BE2C (cell line): ENCODE measurements around the gene PCNT.
A peak's percentile ranks its signal among the peaks of the same experiment; 100 is the strongest.

ENCODE experiments used
- DNase-seq: peaks from one replicate; pipeline ENCODE4 v3.0.0-alpha.2; 2020
- H3K27me3 ChIP-seq: fragments of 250-450 bp; sonication (Bioruptor Pico); 2 replicates; pipeline ENCODE4 v1.5.1; 2020; ENCODE audit warnings: mild to moderate bottlenecking
- H3K36me3 ChIP-seq: fragments of 250-450 bp; sonication (Bioruptor Pico); 2 replicates; pipeline ENCODE4 v1.5.1; 2020; ENCODE audit warnings: mild to moderate bottlenecking
- H3K4me1 ChIP-seq: fragments of 250-450 bp; sonication (Bioruptor Pico); 2 replicates; pipeline ENCODE4 v1.5.1; 2020
- H3K4me3 ChIP-seq: 2 replicates; pipeline ENCODE4 v1.5.1; 2011; ENCODE audit warnings: low read depth, low read length
- H3K9me3 ChIP-seq: fragments of 250-450 bp; sonication (Bioruptor Pico); 2 replicates; pipeline ENCODE4 v1.5.1; 2020
- TF ChIP-seq, protein P1 (sequence below): IDR thresholded peaks from 2 replicates; pipeline ENCODE4 v1.5.1; 2012; ENCODE audit warnings: mild to moderate bottlenecking, low read depth, low read length

Gene PCNT

DNA sequence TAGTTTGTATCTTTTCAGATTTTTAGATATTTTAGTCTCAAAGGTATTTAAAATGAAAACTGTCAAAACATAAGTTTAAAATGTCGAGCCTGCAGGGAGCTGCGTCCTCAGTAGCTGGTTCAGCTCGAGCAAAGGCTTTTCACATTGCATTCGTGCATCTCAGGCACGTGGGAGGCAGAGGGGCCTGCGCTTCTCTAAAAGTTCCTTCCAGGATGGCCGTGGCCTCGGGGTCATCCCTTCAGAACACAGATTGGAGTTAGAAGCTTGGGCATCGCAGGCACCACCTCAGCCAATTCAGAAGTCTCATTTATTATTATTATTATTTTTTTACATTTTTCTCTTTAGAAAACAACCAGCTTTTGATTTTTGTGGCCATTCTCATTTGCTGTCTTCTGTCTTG is 67.8 kb downstream of the PCNT start:
- peaks cover 31% of the 10 kb centered on the region for H3K36me3 ChIP-seq
- H3K9me3 ChIP-seq, result no peaks in the 10 kb centered on the region
- TF ChIP-seq, protein P1, sequence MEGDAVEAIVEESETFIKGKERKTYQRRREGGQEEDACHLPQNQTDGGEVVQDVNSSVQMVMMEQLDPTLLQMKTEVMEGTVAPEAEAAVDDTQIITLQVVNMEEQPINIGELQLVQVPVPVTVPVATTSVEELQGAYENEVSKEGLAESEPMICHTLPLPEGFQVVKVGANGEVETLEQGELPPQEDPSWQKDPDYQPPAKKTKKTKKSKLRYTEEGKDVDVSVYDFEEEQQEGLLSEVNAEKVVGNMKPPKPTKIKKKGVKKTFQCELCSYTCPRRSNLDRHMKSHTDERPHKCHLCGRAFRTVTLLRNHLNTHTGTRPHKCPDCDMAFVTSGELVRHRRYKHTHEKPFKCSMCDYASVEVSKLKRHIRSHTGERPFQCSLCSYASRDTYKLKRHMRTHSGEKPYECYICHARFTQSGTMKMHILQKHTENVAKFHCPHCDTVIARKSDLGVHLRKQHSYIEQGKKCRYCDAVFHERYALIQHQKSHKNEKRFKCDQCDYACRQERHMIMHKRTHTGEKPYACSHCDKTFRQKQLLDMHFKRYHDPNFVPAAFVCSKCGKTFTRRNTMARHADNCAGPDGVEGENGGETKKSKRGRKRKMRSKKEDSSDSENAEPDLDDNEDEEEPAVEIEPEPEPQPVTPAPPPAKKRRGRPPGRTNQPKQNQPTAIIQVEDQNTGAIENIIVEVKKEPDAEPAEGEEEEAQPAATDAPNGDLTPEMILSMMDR, result no peak
- H3K4me1 ChIP-seq, result peaks cover 18% of the 10 kb centered on the region
- no peaks in the 10 kb centered on the region for H3K27me3 ChIP-seq
- DNase-seq, result no peak
- H3K4me3 ChIP-seq, result no peak overlapping the region

DNA sequence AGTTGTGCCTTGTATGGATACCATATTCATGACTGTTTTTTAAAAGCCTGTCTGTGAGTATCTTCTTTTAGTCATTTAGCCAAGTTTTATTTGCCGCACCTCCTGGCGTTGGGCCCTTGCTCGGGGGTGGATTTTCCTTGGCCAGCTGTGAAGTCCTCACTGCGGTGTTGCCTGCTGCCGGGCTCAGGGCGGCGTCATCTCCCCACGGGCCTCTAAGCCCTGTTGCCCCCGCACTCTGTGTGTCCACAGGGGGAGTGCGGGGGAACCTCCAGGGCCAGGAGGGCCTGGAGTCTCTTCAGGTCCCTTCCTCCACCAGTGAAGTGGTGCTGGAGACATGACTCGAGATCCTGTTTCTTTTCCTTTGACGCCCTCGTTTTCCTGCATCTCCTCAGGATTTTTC is 69.0 kb downstream of the PCNT start:
- no peaks in the 10 kb centered on the region for H3K27me3 ChIP-seq
- no peak for DNase-seq
- peaks cover 18% of the 10 kb centered on the region for H3K4me1 ChIP-seq
- TF ChIP-seq, protein P1, result no peak
- peaks cover 37% of the 10 kb centered on the region for H3K36me3 ChIP-seq
- no peaks in the 10 kb centered on the region for H3K9me3 ChIP-seq
- no peak overlapping the region for H3K4me3 ChIP-seq

DNA sequence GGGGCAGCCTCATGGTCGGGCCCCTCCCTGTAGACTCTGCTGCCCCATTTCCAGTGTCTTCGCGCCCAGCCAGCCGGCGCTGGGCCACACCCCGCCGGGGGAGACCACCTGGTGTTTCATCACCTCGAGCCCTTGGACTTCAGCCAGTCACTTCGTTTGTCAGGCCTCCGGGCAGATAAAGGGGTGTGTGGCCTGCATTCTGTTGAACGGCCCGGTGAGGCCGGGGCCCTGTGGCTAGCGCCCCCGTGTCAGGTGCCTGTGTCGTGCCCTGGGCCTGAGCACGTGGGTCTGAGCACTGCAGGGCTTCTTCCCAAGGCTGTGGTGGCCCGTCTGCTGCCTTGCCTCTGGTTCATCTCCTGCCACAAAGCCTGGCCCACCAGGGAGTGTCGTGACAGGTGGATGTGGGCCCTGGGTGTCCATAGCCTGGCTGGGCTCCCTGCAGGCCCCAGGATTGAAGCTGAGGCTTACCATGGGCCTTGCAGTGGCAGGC is 69.5 kb downstream of the PCNT start:
- peak; percentile 46 for DNase-seq
- TF ChIP-seq, protein P1, result no peak

DNA sequence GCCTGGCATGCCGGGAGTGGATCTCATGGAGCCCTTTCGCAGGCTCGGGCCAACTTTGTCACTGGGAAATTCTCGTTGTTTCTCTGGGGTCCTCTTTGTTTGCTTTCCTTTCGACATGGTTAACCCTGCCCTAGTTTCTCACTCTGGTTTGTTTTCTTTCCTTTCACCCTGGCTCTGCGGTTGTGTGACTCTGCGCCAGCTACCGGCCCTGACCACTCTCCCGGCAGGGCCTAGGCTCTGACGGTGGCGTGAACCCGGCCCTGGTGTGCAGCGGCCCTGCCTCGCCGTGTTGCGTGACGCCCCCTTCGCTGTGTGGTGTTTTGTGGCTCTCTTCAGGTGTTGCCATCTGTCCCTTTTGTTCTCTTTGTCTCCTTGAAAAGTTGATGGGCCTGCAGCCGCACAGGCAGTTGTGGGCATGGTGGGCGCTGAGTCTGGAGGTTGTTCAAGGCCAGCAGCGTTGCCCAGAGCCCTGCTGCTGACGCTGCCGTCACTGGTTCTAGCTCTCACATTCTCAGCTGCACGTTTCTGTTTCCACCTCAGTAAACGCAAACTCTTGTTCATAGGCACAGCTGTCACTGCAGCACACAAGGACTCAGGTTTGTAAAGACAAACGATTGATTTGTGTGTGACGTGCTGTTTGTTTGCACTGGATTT is 70.1 kb downstream of the PCNT start:
- no peak for DNase-seq
- Histone ChIP-seq H3K4me3 (no peak overlapping the region), H3K36me3 (peaks cover 38% of the 10 kb centered on the region)

More for the DNA sequence above, 69.5 kb downstream of the PCNT start:
- no peak overlapping the region for H3K4me3 ChIP-seq
- no peaks in the 10 kb centered on the region for H3K9me3 ChIP-seq
- peaks cover 18% of the 10 kb centered on the region for H3K4me1 ChIP-seq
- H3K27me3 ChIP-seq, result no peaks in the 10 kb centered on the region
- peaks cover 40% of the 10 kb centered on the region for H3K36me3 ChIP-seq

GRCh38 chr21:46394595-46395104 is 70.7 kb downstream of the PCNT start:
- peaks cover 40% of the 10 kb centered on the region for H3K36me3 ChIP-seq
- DNase-seq, result peak; percentile 55
- TF ChIP-seq, protein P1, result 0 out of 2 replicates have a peak, but pooled peaks have one; percentile 17
- no peaks in the 10 kb centered on the region for H3K27me3 ChIP-seq
- H3K4me3 ChIP-seq, result no peak overlapping the region
- no peaks in the 10 kb centered on the region for H3K9me3 ChIP-seq
- peaks cover 18% of the 10 kb centered on the region for H3K4me1 ChIP-seq

More for the DNA sequence above, 70.1 kb downstream of the PCNT start:
- H3K9me3 ChIP-seq, result no peaks in the 10 kb centered on the region
- peaks cover 18% of the 10 kb centered on the region for H3K4me1 ChIP-seq
- H3K27me3 ChIP-seq, result no peaks in the 10 kb centered on the region
- TF ChIP-seq, protein P1, result no peak
